Left lung (tissue), 10 donors: ENCODE data around the gene MPPED2. TPM values are rescaled to one million over a fixed set of nuclear protein-coding genes. Genes with fewer than 3 reads are reported as not detected.

Source experiments
- ATAC-seq: fragments of 200-7000 bp; cut with Tn5 transposase; one replicate; pipeline ENCODE4 v1.9.1; 2020; ENCODE audit warnings: moderate library complexity
- DNase-seq, 4 donors: peaks; one replicate each; pipeline ENCODE4 v3.0.0-alpha.2; 2013 to 2020
- H3K27ac ChIP-seq, 2 donors: fragments of 200-600 bp; sonication (generic) in 1 of 2; one replicate each; pipeline versions ENCODE4 v1.5.0 to v1.8.0; 2020 to 2021
- H3K27me3 ChIP-seq, 2 donors: fragments of 200-600 bp; sonication (generic) in 1 of 2; one replicate each; pipeline versions ENCODE4 v1.5.0 to v1.8.0; 2020 to 2021
- H3K36me3 ChIP-seq, 2 donors: fragments of 200-600 bp; sonication (generic) in 1 of 2; one replicate each; pipeline versions ENCODE4 v1.5.0 to v1.8.0; 2020 to 2021
- H3K4me1 ChIP-seq, 2 donors: fragments of 200-600 bp; one replicate each; pipeline ENCODE4 v1.8.0; 2021
- H3K4me3 ChIP-seq, 2 donors: fragments of 200-600 bp; sonication (generic) in 1 of 2; one replicate each; pipeline versions ENCODE4 v1.5.0 to v1.8.0; 2020 to 2021; ENCODE audit warnings: mild to moderate bottlenecking in 1 of 2
- H3K9me3 ChIP-seq, 2 donors: fragments of 200-600 bp; sonication (generic) in 1 of 2; one replicate each; pipeline versions ENCODE4 v1.5.0 to v1.8.0; 2020 to 2021
- CTCF ChIP-seq, 2 donors: fragments of 200-600 bp; sonication (generic) in 1 of 2; IDR thresholded peaks; one replicate each; pipeline versions ENCODE4 v1.5.0 to v1.8.0; 2021; ENCODE audit warnings: antibody characterized with exemption in 2 of 2
- intact Hi-C, 2 donors: fragments of 100-400 bp; cut with DNase I; formaldehyde crosslinking; loops; one replicate each; pipeline versions ENCODE4 v1.11.2 to v1.14.2; 2022
- polyA plus RNA-seq, 6 donors: library from polyadenylated mRNA; unstranded; fragments of 120-200 nt; gene quantifications; one replicate each; pipeline ENCODE4 v1.2.1, GENCODE V29; 2013; ENCODE audit not compliant: insufficient read length in 6 of 6
- total RNA-seq, 2 donors: library from RNA; stranded (reverse); fragmentation: NEBNext Ultra II Directional; extraction: Animal tissue kit (Norgen Biotek cat#: 25700); gene quantifications; one replicate each; pipeline ENCODE4 v1.2.1, GENCODE V29; 2021
- donor health status: DM: no; HTN: yes; CAD: no.
- donor health status: DM: no; HTN: no; CAD: no.

Gene MPPED2
- total and polyA plus RNA-seq, 8 donors, result 0.26 to 5.3 (median 3.2) TPM

GRCh38 chr11:30457087-30457486 lies 129.1 kb downstream of the MPPED2 start:
- Histone ChIP-seq H3K27ac (no peak overlapping the region), H3K4me1 (no peaks in the 10 kb centered on the region), H3K9me3 (no peaks in the 10 kb centered on the region), H3K27me3 (no peaks in the 10 kb centered on the region), H3K36me3 (no peaks in the 10 kb centered on the region), H3K4me3 (no peak overlapping the region)
- ATAC-seq (no peak), DNase-seq (no peak)
- intact Hi-C loops, result no loop called here
- no peak for TF ChIP-seq CTCF (IDR thresholded peaks at IDR 0.05)

GRCh38 chr11:30455025-30455424 lies 131.1 kb downstream of the MPPED2 start:
- no peak for ATAC-seq
- Histone ChIP-seq H3K4me3 (no peak overlapping the region), H3K36me3 (no peaks in the 10 kb centered on the region), H3K9me3 (no peaks in the 10 kb centered on the region), H3K27ac (no peak overlapping the region), H3K4me1 (no peaks in the 10 kb centered on the region), H3K27me3 (no peaks in the 10 kb centered on the region)
- no peak for DNase-seq
- intact Hi-C loops, result no loop called here
- TF ChIP-seq CTCF (IDR thresholded peaks at IDR 0.05), result no peak

GRCh38 chr11:30454541-30454940 lies 131.6 kb downstream of the MPPED2 start:
- Histone ChIP-seq H3K36me3 (no peaks in the 10 kb centered on the region), H3K27me3 (no peaks in the 10 kb centered on the region), H3K4me1 (no peaks in the 10 kb centered on the region), H3K4me3 (no peak overlapping the region), H3K27ac (no peak overlapping the region), H3K9me3 (no peaks in the 10 kb centered on the region)
- DNase-seq (no peak), ATAC-seq (no peak)
- intact Hi-C loops, result no loop called here
- no peak for TF ChIP-seq CTCF (IDR thresholded peaks at IDR 0.05)

- DNase-seq, result no peak
- intact Hi-C loops, result no loop called here
These were observed 132.0 kb downstream of the MPPED2 start for GRCh38 chr11:30454111-30454510.

GRCh38 chr11:30453705-30454104 lies 132.4 kb downstream of the MPPED2 start:
- no peak for TF ChIP-seq CTCF (IDR thresholded peaks at IDR 0.05)

More at GRCh38 chr11:30454111-30454510, 132.0 kb downstream of the MPPED2 start:
- H3K9me3 ChIP-seq, result no peaks in the 10 kb centered on the region
- TF ChIP-seq CTCF (IDR thresholded peaks at IDR 0.05), result no peak
- H3K4me3 ChIP-seq, result no peak overlapping the region
- no peaks in the 10 kb centered on the region for H3K27me3 ChIP-seq
- H3K36me3 ChIP-seq, result no peaks in the 10 kb centered on the region
- ATAC-seq, result no peak
- no peak overlapping the region for H3K27ac ChIP-seq
- no peaks in the 10 kb centered on the region for H3K4me1 ChIP-seq

More at GRCh38 chr11:30453705-30454104, 132.4 kb downstream of the MPPED2 start:
- no peaks in the 10 kb centered on the region for H3K36me3 ChIP-seq
- intact Hi-C loops, result no loop called here
- H3K9me3 ChIP-seq, result no peaks in the 10 kb centered on the region
- ATAC-seq (no peak), DNase-seq (no peak)
- H3K27me3 ChIP-seq, result no peaks in the 10 kb centered on the region
- no peak overlapping the region for H3K4me3 ChIP-seq
- H3K4me1 ChIP-seq, result no peaks in the 10 kb centered on the region
- no peak overlapping the region for H3K27ac ChIP-seq
